GM20000 (cell line): ENCODE data around the gene CASP6.
"Not testable (repeated sequence)": the region's sequence is repeated elsewhere in the genome, so short reads cannot be mapped to it uniquely, and the experiment has no call there.

Source experiments
- DNase-seq: peaks from one replicate; pipeline ENCODE4 v3.0.0; 2012; ENCODE audit warnings: low spot score
- TF ChIP-seq, protein P1 (sequence below): IDR thresholded peaks from 2 replicates; pipeline ENCODE4 v1.5.1; 2012; ENCODE audit warnings: mild to moderate bottlenecking, control low read depth; ENCODE audit errors: extremely low read depth, missing control alignments

The CASP6 gene

DNA sequence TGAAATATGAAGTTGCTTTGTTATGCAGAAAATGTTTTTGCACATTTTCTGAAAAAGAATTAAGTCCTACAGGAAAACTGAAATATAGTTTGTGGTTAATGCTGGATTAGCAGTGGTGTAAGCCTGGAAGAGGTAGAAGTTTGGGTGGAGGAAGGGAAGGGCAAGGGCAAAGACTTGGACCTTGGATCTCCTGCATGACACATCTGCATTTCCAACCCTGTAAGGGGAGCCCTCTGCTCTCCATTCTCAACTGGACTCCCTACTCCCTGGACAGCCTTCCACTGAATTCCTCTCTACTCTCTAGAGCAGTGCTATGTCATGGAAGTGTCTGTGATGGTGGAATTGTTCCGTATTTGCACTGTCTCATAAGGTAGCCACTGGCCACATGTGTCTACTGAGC, 4.6 kb downstream of the CASP6 start:
- TF ChIP-seq, protein P1, sequence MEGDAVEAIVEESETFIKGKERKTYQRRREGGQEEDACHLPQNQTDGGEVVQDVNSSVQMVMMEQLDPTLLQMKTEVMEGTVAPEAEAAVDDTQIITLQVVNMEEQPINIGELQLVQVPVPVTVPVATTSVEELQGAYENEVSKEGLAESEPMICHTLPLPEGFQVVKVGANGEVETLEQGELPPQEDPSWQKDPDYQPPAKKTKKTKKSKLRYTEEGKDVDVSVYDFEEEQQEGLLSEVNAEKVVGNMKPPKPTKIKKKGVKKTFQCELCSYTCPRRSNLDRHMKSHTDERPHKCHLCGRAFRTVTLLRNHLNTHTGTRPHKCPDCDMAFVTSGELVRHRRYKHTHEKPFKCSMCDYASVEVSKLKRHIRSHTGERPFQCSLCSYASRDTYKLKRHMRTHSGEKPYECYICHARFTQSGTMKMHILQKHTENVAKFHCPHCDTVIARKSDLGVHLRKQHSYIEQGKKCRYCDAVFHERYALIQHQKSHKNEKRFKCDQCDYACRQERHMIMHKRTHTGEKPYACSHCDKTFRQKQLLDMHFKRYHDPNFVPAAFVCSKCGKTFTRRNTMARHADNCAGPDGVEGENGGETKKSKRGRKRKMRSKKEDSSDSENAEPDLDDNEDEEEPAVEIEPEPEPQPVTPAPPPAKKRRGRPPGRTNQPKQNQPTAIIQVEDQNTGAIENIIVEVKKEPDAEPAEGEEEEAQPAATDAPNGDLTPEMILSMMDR = no peak
- no peak for DNase-seq

- no peak for DNase-seq
- TF ChIP-seq, protein P1 = no peak
Measured at GRCh38 chr4:109691411-109691920, 11.8 kb downstream of the CASP6 start.

GRCh38 chr4:109690690-109691410, 12.4 kb downstream of the CASP6 start:
- DNase-seq = no peak
- TF ChIP-seq, protein P1 = no peak

DNA sequence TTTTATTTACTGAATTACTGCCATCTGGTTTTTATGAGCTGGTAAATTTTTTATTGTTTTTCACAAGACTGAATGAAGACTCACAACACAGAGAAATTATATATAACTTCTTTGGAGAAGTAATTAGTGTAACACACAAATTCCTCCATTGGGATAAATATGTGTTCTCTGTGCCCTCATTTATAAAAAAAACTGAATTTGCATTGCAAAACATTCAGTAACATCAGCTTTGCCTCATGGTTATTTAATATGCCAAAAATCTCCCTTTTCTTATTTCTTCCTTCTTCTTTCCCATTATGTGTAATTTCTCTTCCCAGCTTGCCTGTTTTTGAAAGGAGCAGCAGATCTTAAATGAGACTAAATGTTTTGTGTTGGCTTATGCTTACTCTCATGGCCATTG, 18.5 kb downstream of the CASP6 start:
- TF ChIP-seq, protein P1 = no peak
- DNase-seq = no peak

GRCh38 chr4:109683621-109684253, 19.5 kb downstream of the CASP6 start:
- TF ChIP-seq, protein P1 = no peak

GRCh38 chr4:109682875-109683274, 20.4 kb downstream of the CASP6 start:
- TF ChIP-seq, protein P1 = no peak
- no peak for DNase-seq

More at GRCh38 chr4:109683621-109684253, 19.5 kb downstream of the CASP6 start:
- no peak for DNase-seq

- not testable (repeated sequence) for DNase-seq
Measured at GRCh38 chr4:109678925-109679324, 24.3 kb downstream of the CASP6 start.

- DNase-seq = not testable (repeated sequence)
Measured at GRCh38 chr4:109678472-109678871, 24.8 kb downstream of the CASP6 start.
